Measurements from ENCODE around the gene CCNDBP1. TPM values are rescaled to one million over a fixed set of nuclear protein-coding genes. Genes with fewer than 3 reads are reported as not detected.
"Not testable (repeated sequence)": the region's sequence is repeated elsewhere in the genome, so short reads cannot be mapped to it uniquely, and the experiment has no call there.

Gene CCNDBP1
- total RNA-seq, 1 experiment from 2014 or later = 62.5 TPM

DNA sequence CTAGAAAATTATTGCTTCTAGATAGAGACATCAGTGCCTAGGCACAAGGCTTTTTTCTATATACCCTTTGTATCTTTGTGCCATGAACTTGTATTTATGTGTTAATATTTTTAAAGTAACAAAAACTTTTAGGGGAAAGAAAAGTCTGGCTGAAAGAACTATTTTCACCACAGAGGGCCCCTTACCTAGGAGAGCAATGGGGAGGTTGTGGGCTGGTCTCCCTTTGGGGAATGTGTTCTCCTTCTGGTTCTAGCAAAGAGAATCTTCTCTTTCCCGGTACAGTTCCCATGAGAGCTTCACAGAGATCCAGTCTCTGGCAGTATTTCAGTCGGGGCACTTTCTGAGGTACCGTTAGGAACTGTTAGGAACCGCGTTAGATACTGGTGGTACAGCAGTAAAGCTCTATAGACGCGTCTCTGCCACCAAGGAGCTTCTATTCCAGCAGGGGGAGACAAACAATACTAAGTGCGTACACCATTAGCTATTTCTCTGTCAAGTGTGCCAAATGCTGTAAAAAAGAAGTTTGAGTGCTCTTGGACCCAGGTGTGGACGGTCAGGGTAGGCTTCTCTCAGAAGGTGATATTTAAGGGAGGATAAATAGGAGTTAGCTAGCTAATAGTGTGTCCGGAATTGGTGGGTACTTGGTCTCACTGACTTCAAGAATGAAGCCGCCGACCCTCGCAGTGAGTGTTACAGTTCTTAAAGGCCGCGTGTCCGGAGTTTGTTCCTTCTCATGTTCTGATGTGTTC is 40.2 kb downstream of the CCNDBP1 start:
- intact Hi-C loops (cut with micrococcal nuclease; ENCODE audit: unreplicated experiment) = loop anchor here (1.0 kb wide), 1 partner anchor 60 kb away; no protein-coding TSS in a partner anchor
- TF ChIP-seq POLR2AphosphoS5 (IDR thresholded peaks at IDR 0.05; ENCODE audit: low read depth, low read length) (no peak), SIN3A (IDR thresholded peaks at IDR 0.05; ENCODE audit: borderline replicate concordance, insufficient read depth, low read depth, low read length) (no peak)
- TF ChIP-seq, protein P1, sequence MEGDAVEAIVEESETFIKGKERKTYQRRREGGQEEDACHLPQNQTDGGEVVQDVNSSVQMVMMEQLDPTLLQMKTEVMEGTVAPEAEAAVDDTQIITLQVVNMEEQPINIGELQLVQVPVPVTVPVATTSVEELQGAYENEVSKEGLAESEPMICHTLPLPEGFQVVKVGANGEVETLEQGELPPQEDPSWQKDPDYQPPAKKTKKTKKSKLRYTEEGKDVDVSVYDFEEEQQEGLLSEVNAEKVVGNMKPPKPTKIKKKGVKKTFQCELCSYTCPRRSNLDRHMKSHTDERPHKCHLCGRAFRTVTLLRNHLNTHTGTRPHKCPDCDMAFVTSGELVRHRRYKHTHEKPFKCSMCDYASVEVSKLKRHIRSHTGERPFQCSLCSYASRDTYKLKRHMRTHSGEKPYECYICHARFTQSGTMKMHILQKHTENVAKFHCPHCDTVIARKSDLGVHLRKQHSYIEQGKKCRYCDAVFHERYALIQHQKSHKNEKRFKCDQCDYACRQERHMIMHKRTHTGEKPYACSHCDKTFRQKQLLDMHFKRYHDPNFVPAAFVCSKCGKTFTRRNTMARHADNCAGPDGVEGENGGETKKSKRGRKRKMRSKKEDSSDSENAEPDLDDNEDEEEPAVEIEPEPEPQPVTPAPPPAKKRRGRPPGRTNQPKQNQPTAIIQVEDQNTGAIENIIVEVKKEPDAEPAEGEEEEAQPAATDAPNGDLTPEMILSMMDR (IDR thresholded peaks at IDR 0.05) = peak; percentile 87
- CTCF ChIA-PET = interaction anchor here (0.5 to 1.9 kb wide), 15 partner anchors 11 to 242 kb away, joined by 3 to 49 read pairs (median 5); partner anchors contain the start of genes TGM5 and TGM7
- POLR2A ChIA-PET = interaction anchor here (0.5 kb wide), 1 partner anchor 60 kb away, joined by 4 read pairs; no protein-coding TSS in a partner anchor
- DNase-seq (ENCODE audit: low read depth, low spot score) (peak; percentile 45), ATAC-seq (peak; percentile 95)
- in situ Hi-C loops (cut with HindIII; ENCODE audit: low pct_unique_long_range_greater_than_20kb, low sequenced_read_pairs) = no loop called here
- H3K9me3 ChIP-seq (ENCODE audit: control insufficient read depth, insufficient read depth, low read depth, low read length) = no peaks in the 10 kb centered on the region
- no TSS peak for BruUV-seq (replicated peaks)
- H3K4me1 ChIP-seq (ENCODE audit: control insufficient read depth, insufficient read depth, low read length) = no peaks in the 10 kb centered on the region
- H3K27ac ChIP-seq (ENCODE audit: low read length) = no peak overlapping the region
- peaks cover 7% of the 10 kb centered on the region for H3K27me3 ChIP-seq (ENCODE audit: control insufficient read depth, insufficient read depth, low read length)
- no peak overlapping the region for H3K4me3 ChIP-seq (ENCODE audit: low read depth in 2 of 2, low read length in 2 of 2)
- no peaks in the 10 kb centered on the region for H3K36me3 ChIP-seq (ENCODE audit: control insufficient read depth, insufficient read depth, low read length)

DNA sequence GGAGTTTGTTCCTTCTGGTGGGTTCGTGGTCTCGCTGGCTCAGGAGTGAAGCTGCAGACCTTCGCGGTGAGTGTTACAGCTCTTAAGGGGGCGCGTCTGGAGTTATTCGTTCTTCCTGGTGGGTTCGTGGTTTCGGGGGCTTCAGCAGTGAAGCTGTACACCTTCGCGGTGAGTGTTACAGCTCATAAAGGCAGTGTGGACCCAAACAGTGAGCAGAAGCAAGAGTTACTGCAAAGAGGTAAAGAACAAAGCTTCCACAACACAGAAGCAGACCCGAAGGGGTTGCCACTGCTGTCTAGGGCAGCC is 40.7 kb downstream of the CCNDBP1 start:
- POLR2A ChIA-PET; H3K27ac ChIP-seq (ENCODE audit: low read length); H3K27me3 ChIP-seq (ENCODE audit: control insufficient read depth, insufficient read depth, low read length); BruUV-seq (replicated peaks); H3K4me3 ChIP-seq (ENCODE audit: low read depth in 2 of 2, low read length in 2 of 2); H3K9me3 ChIP-seq (ENCODE audit: control insufficient read depth, insufficient read depth, low read depth, low read length); H3K36me3 ChIP-seq (ENCODE audit: control insufficient read depth, insufficient read depth, low read length); ATAC-seq; DNase-seq (ENCODE audit: low read depth, low spot score); H3K4me1 ChIP-seq (ENCODE audit: control insufficient read depth, insufficient read depth, low read length); in situ Hi-C loops (cut with HindIII; ENCODE audit: low pct_unique_long_range_greater_than_20kb, low sequenced_read_pairs): not testable (repeated sequence)
- intact Hi-C loops (cut with micrococcal nuclease; ENCODE audit: unreplicated experiment) = loop anchor here (1.0 kb wide), 1 partner anchor 59 kb away; no protein-coding TSS in a partner anchor
- CTCF ChIA-PET = interaction anchor here (0.5 to 1.9 kb wide), 11 partner anchors 13 to 168 kb away, joined by 3 to 49 read pairs (median 7); partner anchors contain the start of genes TGM5 and TGM7

DNA sequence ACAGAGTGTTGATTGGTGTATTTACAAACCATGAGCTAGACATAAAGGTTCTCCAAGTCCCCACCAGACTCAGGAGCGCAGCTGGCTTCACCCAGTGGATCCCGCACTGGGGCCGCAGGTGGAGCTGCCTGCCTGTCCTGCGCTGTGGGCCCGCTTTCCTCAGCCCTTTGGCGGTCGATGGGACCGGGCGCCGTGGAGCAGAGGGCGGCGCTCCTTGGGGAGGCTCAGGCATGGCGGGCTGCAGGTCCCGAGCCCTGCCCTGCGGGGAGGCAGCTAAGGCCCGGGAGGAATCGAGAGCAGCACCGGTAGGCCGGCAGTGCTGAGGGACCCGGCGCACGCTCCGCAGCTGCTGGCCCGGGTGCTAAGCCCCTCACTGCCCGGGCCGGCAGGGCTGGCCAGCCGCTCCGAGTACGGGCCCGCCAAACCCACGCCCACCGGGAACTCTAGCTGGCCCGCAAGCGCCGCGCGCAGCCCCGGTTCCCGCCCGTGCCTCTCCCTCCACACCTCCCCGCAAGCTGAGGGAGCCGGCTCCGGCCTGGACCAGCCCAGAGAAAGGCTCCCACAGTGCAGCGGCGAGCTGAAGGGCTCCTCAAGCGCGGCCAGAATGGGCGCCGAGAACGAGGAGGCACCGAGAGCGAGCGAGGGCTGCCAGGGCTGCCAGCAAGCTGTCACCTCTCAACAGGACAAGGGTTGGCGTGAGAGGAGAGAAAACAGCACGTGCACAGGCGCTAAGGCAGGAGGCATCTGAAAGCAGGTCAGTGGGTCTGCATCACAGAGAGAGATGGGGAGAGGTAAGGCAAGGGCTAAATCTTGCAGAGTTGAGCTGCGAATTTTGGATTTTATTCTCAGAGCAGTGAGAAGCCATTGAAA is 41.5 kb downstream of the CCNDBP1 start:
- H3K4me3 ChIP-seq (ENCODE audit: low read depth in 2 of 2, low read length in 2 of 2) = no peak overlapping the region
- no peaks in the 10 kb centered on the region for H3K4me1 ChIP-seq (ENCODE audit: control insufficient read depth, insufficient read depth, low read length)
- H3K27ac ChIP-seq (ENCODE audit: low read length) = no peak overlapping the region
- in situ Hi-C loops (cut with HindIII; ENCODE audit: low pct_unique_long_range_greater_than_20kb, low sequenced_read_pairs) = no loop called here
- ATAC-seq (no peak), DNase-seq (ENCODE audit: low read depth, low spot score) (no peak)
- peaks cover 7% of the 10 kb centered on the region for H3K27me3 ChIP-seq (ENCODE audit: control insufficient read depth, insufficient read depth, low read length)
- intact Hi-C loops (cut with micrococcal nuclease; ENCODE audit: unreplicated experiment) = no loop called here
- ChIA-PET CTCF (interaction anchor here (0.6 to 1.9 kb wide), 4 partner anchors 12 to 60 kb away, joined by 3 to 49 read pairs (median 8); no protein-coding TSS in a partner anchor), POLR2A (no interaction called here)
- H3K9me3 ChIP-seq (ENCODE audit: control insufficient read depth, insufficient read depth, low read depth, low read length) = no peaks in the 10 kb centered on the region
- no peaks in the 10 kb centered on the region for H3K36me3 ChIP-seq (ENCODE audit: control insufficient read depth, insufficient read depth, low read length)
- no TSS peak for BruUV-seq (replicated peaks)
- no peak for TF ChIP-seq TCF7L2 (IDR thresholded peaks at IDR 0.05; ENCODE audit: low read depth, low read length)
- no peak for TF ChIP-seq SIN3A (IDR thresholded peaks at IDR 0.05; ENCODE audit: borderline replicate concordance, insufficient read depth, low read depth, low read length)
- TF ChIP-seq POLR2AphosphoS5 (IDR thresholded peaks at IDR 0.05; ENCODE audit: low read depth, low read length) = no peak
- TF ChIP-seq, protein P1 (IDR thresholded peaks at IDR 0.05) = no peak
- TF ChIP-seq, protein P2, sequence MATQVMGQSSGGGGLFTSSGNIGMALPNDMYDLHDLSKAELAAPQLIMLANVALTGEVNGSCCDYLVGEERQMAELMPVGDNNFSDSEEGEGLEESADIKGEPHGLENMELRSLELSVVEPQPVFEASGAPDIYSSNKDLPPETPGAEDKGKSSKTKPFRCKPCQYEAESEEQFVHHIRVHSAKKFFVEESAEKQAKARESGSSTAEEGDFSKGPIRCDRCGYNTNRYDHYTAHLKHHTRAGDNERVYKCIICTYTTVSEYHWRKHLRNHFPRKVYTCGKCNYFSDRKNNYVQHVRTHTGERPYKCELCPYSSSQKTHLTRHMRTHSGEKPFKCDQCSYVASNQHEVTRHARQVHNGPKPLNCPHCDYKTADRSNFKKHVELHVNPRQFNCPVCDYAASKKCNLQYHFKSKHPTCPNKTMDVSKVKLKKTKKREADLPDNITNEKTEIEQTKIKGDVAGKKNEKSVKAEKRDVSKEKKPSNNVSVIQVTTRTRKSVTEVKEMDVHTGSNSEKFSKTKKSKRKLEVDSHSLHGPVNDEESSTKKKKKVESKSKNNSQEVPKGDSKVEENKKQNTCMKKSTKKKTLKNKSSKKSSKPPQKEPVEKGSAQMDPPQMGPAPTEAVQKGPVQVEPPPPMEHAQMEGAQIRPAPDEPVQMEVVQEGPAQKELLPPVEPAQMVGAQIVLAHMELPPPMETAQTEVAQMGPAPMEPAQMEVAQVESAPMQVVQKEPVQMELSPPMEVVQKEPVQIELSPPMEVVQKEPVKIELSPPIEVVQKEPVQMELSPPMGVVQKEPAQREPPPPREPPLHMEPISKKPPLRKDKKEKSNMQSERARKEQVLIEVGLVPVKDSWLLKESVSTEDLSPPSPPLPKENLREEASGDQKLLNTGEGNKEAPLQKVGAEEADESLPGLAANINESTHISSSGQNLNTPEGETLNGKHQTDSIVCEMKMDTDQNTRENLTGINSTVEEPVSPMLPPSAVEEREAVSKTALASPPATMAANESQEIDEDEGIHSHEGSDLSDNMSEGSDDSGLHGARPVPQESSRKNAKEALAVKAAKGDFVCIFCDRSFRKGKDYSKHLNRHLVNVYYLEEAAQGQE (IDR thresholded peaks at IDR 0.05; ENCODE audit: insufficient read depth in 1 of 2, low read depth in 2 of 2, low read length in 1 of 2) = no peak
